HPDE6-E6E7 (cell line): ENCODE data around the gene KCP.

Source experiments
- DNase-seq: peaks from one replicate; pipeline ENCODE4 v3.0.0; 2011; ENCODE audit warnings: missing footprints; ENCODE audit errors: extremely low spot score

Gene KCP

DNA sequence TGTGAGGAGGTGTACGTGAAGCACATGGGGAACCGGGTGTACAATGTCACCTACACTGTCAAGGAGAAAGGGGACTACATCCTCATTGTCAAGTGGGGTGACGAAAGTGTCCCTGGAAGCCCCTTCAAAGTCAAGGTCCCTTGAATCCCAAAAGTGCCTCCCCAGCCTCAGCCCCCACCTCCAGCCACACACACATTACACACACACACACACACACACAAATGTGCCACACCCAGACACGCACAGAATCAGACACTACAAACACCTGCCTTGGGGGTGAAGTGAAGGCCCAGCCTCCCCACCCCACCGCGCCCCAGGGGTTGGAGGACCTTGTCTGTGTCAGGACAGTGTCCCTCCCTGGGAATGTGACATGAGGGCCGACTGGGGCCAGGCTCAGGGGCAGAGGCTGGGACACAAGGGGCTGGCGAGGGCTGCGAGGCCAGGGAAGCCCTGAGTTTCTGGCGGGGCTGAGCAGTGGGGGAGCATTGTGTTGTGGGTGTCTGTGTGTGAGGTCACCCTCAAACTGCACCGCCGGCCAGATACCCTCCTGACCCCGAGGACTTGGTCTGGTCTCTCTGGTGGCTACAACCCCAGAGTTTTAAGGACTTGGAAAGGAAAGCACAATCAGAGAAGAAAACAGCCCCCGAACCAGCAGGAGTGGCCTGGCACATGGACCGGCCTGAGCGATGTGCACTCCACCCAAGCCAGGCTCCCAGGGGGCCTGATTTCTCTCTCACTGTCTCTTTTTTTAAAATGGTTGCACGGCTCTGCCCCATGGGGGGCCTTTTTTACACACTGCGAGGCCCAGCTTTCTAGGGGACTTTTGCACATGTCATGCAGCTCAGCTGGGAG is 51.9 kb downstream of the KCP start:
- no peak for DNase-seq

- no peak for DNase-seq
Measured at GRCh38 chr7:128856001-128856718, 54.3 kb downstream of the KCP start.

GRCh38 chr7:128855559-128855958 is 55.0 kb downstream of the KCP start:
- DNase-seq = no peak

DNA sequence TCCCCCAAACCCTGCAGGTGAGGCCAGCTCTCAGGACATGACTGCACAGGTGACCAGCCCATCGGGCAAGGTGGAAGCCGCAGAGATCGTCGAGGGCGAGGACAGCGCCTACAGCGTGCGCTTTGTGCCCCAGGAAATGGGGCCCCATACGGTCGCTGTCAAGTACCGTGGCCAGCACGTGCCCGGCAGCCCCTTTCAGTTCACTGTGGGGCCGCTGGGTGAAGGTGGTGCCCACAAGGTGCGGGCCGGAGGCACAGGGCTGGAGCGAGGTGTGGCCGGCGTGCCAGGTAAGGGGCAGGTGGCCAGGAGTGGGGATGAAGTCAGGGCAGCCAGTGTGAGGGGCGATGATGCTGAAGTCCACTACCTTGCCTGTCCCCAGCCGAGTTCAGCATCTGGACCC is 56.1 kb downstream of the KCP start:
- DNase-seq = no peak

GRCh38 chr7:128853799-128854198 is 56.7 kb downstream of the KCP start:
- no peak for DNase-seq

GRCh38 chr7:128852537-128853254 is 57.8 kb downstream of the KCP start:
- no peak for DNase-seq

GRCh38 chr7:128849804-128850490 is 60.6 kb downstream of the KCP start:
- DNase-seq = no peak

- no peak for DNase-seq
Measured at GRCh38 chr7:128849156-128849515, 61.4 kb downstream of the KCP start.

DNA sequence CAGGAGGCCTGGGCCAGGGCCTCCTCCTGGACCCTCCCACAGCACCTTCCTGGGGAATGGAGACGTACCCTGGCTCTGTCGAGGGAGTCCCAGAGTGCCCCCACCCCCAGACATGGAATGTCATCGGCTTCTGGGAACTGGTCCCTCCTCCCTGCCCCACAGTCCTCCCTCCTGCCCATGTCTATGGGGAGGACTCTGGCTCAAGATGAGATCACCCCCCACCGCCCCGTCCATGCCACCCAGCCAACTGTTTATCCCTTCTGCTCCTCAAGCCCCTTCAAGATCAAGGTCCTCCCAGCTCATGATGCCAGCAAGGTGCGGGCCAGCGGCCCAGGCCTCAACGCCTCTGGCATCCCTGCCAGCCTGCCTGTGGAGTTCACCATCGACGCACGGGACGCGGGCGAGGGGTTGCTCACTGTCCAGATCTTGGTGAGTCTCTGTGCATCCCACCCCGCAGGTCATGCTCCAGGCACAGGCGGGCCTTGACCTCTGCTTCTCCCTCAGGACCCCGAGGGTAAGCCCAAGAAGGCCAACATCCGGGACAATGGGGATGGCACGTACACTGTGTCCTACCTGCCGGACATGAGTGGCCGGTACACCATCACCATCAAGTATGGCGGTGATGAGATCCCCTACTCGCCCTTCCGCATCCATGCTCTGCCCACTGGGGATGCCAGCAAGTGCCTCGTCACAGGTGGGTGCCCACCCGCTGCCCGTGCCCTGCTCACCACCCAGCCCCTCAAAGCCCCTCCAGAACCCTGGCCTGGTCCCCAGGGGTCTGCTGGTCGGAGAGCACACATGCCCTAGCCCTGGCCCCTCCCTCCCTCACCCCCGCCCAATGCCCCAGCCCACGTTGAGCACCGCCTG is 62.0 kb downstream of the KCP start:
- no peak for DNase-seq

DNA sequence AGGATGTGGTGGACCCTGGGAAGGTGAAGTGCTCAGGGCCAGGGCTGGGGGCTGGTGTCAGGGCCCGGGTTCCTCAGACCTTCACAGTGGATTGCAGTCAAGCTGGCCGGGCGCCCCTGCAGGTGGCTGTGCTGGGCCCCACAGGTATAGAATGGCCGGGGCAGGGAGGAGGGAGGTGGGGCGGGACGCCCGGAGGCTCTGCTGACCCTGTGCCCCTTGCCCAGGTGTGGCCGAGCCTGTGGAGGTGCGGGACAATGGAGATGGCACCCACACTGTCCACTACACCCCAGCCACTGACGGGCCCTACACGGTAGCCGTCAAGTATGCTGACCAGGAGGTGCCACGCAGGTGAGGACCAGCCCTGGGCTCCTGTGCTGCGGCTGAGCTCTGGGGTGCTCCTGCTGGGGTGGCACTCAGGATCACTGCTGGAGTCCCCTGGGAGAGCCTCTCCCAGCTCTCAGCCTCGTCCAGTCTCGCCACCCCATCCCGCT is 62.7 kb downstream of the KCP start:
- no peak for DNase-seq

DNA sequence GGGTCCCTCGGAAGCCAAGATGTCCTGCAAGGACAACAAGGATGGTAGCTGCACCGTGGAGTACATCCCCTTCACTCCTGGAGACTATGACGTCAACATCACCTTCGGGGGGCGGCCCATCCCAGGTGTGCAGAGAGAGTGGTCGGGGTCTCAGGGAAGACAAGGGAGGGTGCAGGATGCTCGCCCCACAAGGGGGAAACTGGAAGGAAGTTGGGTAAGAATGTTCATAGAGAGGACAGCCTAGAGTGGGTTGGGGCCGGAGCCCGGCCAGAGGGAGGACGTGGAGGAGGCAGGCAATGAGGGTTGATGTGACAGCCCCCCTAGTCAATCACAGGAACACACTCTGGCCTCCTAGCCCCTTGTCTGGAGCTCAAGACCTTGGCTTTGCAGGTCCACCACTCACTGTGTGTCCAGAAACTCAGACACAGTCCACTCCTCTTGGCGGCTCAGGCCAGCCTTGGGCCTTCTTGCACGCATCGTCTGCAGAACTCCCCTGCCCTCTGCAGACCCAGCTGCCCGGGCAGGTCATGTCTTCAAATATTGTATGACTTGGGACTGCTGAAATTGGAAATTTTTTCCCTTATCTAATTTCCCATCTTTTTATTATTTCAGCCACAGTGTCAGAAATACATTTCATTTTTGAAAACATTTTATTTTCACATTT is 63.6 kb downstream of the KCP start:
- no peak for DNase-seq

DNA sequence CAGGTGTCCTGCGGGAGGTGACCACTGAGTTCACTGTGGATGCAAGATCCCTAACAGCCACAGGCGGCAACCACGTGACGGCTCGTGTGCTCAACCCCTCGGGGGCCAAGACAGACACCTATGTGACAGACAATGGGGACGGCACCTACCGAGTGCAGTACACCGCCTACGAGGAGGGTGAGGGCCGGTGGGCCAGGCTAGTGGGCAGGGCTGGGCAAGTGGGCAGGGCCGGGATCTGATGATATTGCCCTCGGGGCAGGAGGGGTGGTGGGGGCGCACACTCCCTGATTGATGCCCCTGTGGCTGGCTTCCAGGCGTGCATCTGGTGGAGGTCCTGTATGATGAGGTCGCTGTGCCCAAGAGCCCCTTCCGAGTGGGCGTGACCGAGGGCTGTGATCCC is 64.5 kb downstream of the KCP start:
- DNase-seq = no peak

GRCh38 chr7:128845475-128845874 is 65.0 kb downstream of the KCP start:
- DNase-seq = no peak

GRCh38 chr7:128844777-128845311 is 65.7 kb downstream of the KCP start:
- no peak for DNase-seq

DNA sequence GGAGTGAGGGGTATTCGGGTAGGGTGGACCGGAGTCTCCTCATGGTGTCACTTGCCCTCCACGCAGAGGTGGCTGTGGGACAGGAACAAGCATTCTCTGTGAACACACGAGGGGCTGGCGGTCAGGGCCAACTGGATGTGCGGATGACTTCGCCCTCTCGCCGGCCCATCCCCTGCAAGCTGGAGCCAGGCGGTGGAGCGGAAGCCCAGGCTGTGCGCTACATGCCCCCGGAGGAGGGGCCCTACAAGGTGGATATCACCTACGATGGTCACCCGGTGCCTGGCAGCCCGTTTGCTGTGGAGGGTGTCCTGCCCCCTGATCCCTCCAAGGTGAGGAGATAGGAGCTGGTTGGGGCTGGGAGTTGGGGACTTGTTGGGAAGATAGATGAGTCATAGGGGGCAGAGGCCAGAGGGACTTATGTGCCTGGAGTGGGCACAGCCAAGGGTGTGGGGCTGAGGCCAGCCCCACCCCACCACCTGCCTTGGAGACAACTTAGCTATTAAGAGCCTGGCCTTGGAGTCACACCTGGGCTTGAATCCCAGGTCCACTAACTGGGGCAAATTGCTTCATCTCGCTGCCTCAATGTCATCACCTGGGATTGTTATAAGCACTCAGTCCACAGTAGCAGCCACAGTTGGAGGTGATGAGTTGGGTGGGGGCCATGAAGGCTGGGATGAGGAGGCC is 66.4 kb downstream of the KCP start:
- DNase-seq = no peak

- no peak for DNase-seq
Measured at GRCh38 chr7:128842674-128843641, 67.6 kb downstream of the KCP start.

GRCh38 chr7:128841921-128842673 is 68.4 kb downstream of the KCP start:
- DNase-seq = no peak
